Sigmoid colon (tissue), 4 donors: Measurements from ENCODE around the gene TPM1.

Source experiments
- EP300 ChIP-seq, 4 donors: sonication (generic); formaldehyde crosslinking; IDR thresholded peaks; one replicate each; pipeline ENCODE4 v1.6.1; 2017; ENCODE audit warnings: antibody characterized with exemption in 4 of 4
- POLR2A ChIP-seq, 2 donors: fragments of 450-650 bp; IDR thresholded peaks; one replicate each; pipeline ENCODE4 v1.6.1; 2016; ENCODE audit warnings: antibody characterized with exemption in 2 of 2, mild to moderate bottlenecking in 2 of 2, moderate library complexity in 2 of 2
- POLR2AphosphoS5 ChIP-seq, 4 donors: sonication (generic); formaldehyde crosslinking; IDR thresholded peaks; one replicate each; pipeline ENCODE4 v1.6.1; 2017; ENCODE audit warnings: antibody characterized with exemption in 4 of 4
- TF ChIP-seq, protein P1 (sequence below), 4 experiments: fragments of 450-650 bp in 3 of 4; fragments of 200-600 bp in 1 of 4; IDR thresholded peaks; one replicate each; pipeline ENCODE4 v1.5.1; 2016 to 2019; ENCODE audit warnings: antibody characterized with exemption in 4 of 4, mild to moderate bottlenecking in 3 of 4, moderate library complexity in 2 of 4

DNA sequence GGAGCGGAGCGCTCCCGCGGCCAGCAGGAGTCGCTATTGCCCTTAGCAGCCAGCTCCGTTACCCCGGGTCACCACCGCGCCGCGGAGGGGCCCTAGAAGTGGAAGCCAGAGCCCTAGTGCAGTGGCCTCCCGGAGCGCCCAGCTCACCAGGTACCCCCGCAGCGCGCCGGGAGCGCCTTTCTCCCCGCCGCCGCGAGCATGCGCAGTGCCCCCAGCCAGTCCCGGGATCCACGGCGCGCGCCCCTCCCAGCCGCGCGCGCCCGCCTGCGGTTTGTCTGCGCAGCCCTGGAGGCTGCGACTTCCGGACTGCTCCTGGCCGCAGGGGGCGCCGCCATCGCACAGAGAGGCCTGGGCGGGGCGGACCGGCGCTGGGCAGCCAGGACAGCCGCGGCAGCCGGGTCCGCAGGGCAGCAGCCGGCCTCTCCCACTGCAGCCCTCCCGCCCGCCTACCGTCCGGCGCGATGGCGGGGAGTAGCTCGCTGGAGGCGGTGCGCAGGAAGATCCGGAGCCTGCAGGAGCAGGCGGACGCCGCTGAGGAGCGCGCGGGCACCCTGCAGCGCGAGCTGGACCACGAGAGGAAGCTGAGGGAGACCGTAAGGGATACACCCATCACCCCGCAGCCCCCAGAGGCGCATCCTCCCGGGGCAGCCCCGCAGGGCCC, 5.7 kb downstream of the TPM1 start:
- TF ChIP-seq, protein P1, sequence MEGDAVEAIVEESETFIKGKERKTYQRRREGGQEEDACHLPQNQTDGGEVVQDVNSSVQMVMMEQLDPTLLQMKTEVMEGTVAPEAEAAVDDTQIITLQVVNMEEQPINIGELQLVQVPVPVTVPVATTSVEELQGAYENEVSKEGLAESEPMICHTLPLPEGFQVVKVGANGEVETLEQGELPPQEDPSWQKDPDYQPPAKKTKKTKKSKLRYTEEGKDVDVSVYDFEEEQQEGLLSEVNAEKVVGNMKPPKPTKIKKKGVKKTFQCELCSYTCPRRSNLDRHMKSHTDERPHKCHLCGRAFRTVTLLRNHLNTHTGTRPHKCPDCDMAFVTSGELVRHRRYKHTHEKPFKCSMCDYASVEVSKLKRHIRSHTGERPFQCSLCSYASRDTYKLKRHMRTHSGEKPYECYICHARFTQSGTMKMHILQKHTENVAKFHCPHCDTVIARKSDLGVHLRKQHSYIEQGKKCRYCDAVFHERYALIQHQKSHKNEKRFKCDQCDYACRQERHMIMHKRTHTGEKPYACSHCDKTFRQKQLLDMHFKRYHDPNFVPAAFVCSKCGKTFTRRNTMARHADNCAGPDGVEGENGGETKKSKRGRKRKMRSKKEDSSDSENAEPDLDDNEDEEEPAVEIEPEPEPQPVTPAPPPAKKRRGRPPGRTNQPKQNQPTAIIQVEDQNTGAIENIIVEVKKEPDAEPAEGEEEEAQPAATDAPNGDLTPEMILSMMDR (IDR thresholded peaks at IDR 0.05): peak; percentile 85 to 97 (median 89)
- TF ChIP-seq POLR2AphosphoS5 (IDR thresholded peaks at IDR 0.05) (peak; percentile 66 to 81 (median 72)), EP300 (IDR thresholded peaks at IDR 0.05) (no peak), POLR2A (IDR thresholded peaks at IDR 0.05) (peak in 1 of 2 donors; percentile 11)
